ENCODE results near the gene GNMT. TPM values are rescaled to one million over a fixed set of nuclear protein-coding genes. Genes with fewer than 3 reads are reported as not detected.

Gene GNMT
- total RNA-seq, 2 experiments from 2014 or later: 1.2 to 2.1 TPM

GRCh38 chr6:42978487-42978838 lies 17.9 kb downstream of the GNMT start:
- H3K4me1 Mint-ChIP-seq (ENCODE audit: low read depth): peaks cover 42% of the 10 kb centered on the region
- DNase-seq (no peak), ATAC-seq (ENCODE audit: poor library complexity) (no peak)
- ChIA-PET CTCF (interaction anchor here (1.1 to 1.6 kb wide), 2 partner anchors 49 to 76 kb away, joined by 4 read pairs; partner anchors contain the start of gene CNPY3), POLR2A (interaction anchor here (0.7 to 3.9 kb wide), 29 partner anchors 8 to 1039 kb away, joined by 3 to 135 read pairs (median 6); partner anchors contain the start of genes ABCC10, BICRAL, CNPY3 and CUL7)
- TF ChIP-seq, protein P1, sequence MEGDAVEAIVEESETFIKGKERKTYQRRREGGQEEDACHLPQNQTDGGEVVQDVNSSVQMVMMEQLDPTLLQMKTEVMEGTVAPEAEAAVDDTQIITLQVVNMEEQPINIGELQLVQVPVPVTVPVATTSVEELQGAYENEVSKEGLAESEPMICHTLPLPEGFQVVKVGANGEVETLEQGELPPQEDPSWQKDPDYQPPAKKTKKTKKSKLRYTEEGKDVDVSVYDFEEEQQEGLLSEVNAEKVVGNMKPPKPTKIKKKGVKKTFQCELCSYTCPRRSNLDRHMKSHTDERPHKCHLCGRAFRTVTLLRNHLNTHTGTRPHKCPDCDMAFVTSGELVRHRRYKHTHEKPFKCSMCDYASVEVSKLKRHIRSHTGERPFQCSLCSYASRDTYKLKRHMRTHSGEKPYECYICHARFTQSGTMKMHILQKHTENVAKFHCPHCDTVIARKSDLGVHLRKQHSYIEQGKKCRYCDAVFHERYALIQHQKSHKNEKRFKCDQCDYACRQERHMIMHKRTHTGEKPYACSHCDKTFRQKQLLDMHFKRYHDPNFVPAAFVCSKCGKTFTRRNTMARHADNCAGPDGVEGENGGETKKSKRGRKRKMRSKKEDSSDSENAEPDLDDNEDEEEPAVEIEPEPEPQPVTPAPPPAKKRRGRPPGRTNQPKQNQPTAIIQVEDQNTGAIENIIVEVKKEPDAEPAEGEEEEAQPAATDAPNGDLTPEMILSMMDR (IDR thresholded peaks at IDR 0.05): no peak
- H3K9me3 Mint-ChIP-seq: no peaks in the 10 kb centered on the region
- peaks cover 8% of the 10 kb centered on the region for H3K36me3 ChIP-seq (ENCODE audit: insufficient read depth, low read length)
- H3K27ac ChIP-seq (ENCODE audit: low read depth in 1 of 2, low read length in 2 of 2): peak overlapping the region; percentile 66 to 83
- intact Hi-C loops (cut with DNase I, micrococcal nuclease): loop anchor here (2.0 to 5.0 kb wide), 3 partner anchors 50 to 450 kb away; partner anchors contain the start of genes CUL7 (in 2 of the 2) and CNPY3 (in 1 of the 2)
- peaks cover 22% of the 10 kb centered on the region for H3K36me3 Mint-ChIP-seq (ENCODE audit: low read depth)
- H3K9me3 ChIP-seq (ENCODE audit: control insufficient read depth in 1 of 2, insufficient read depth in 1 of 2, low read length in 2 of 2): no peaks in the 10 kb centered on the region
- peak overlapping the region; percentile 91 for H3K4me3 Mint-ChIP-seq
- H3K27ac Mint-ChIP-seq: peak overlapping the region; percentile 89
- peak overlapping the region; percentile 85 for H3K4me3 ChIP-seq (ENCODE audit: low read length)
- no peaks in the 10 kb centered on the region for H3K27me3 ChIP-seq (ENCODE audit: control insufficient read depth in 1 of 2, insufficient read depth in 2 of 2, low read length in 2 of 2)
- peaks cover 45% of the 10 kb centered on the region for H3K4me1 ChIP-seq (ENCODE audit: insufficient read depth, low read length)
- no peaks in the 10 kb centered on the region for H3K27me3 Mint-ChIP-seq

GRCh38 chr6:42978839-42979522 lies 18.4 kb downstream of the GNMT start, which contains the start of gene PEX6:
TSS of gene PEX6 (minus strand) at chr6:42979181. CDS start at chr6:42979150, 31 bp downstream.
- intact Hi-C loops (cut with DNase I, micrococcal nuclease): loop anchor here (1.0 to 5.0 kb wide), 5 partner anchors 34 to 450 kb away; partner anchors contain the start of genes CNPY3 (in 2 of the 2), CUL7 (in 2 of the 2) and MEA1 (in 1 of the 2)
- TF ChIP-seq, protein P1 (IDR thresholded peaks at IDR 0.05): no peak
- DNase-seq: peak; percentile 81 to 98 (median 93)
- Mint-ChIP-seq H3K9me3 (no peaks in the 10 kb centered on the region), H3K4me3 (peak within 1 kb of the TSS; percentile 95), H3K27me3 (no peaks in the 10 kb centered on the region), H3K4me1 (ENCODE audit: low read depth) (peaks cover 47% of the 10 kb centered on the region), H3K36me3 (ENCODE audit: low read depth) (peaks cover 22% of the 10 kb centered on the region), H3K27ac (peak within 1 kb of the TSS; percentile 97)
- Histone ChIP-seq H3K9me3 (ENCODE audit: control insufficient read depth in 1 of 2, insufficient read depth in 1 of 2, low read length in 2 of 2) (no peaks in the 10 kb centered on the region), H3K4me1 (ENCODE audit: insufficient read depth, low read length) (peaks cover 50% of the 10 kb centered on the region), H3K27ac (ENCODE audit: low read depth in 1 of 2, low read length in 2 of 2) (peak within 1 kb of the TSS; percentile 83 to 85), H3K36me3 (ENCODE audit: insufficient read depth, low read length) (peaks cover 6% of the 10 kb centered on the region), H3K4me3 (ENCODE audit: low read length) (peak within 1 kb of the TSS; percentile 85), H3K27me3 (ENCODE audit: control insufficient read depth in 1 of 2, insufficient read depth in 2 of 2, low read length in 2 of 2) (no peaks in the 10 kb centered on the region)
- ATAC-seq (ENCODE audit: poor library complexity): peak; percentile 94
- POLR2A ChIA-PET: interaction anchor here (0.7 to 3.9 kb wide), 37 partner anchors 8 to 1268 kb away, joined by 3 to 135 read pairs (median 5); partner anchors contain the start of genes ABCC10, BICRAL, CNPY3 and CUL7
- CTCF ChIA-PET: interaction anchor here (0.7 to 1.6 kb wide), 4 partner anchors 9 to 77 kb away, joined by 3 to 4 read pairs (median 4); partner anchors contain the start of genes CNPY3 and MEA1

- Histone ChIP-seq H3K9me3 (ENCODE audit: control insufficient read depth in 1 of 2, insufficient read depth in 1 of 2, low read length in 2 of 2) (no peaks in the 10 kb centered on the region), H3K4me3 (ENCODE audit: low read length) (peak overlapping the region; percentile 85), H3K27me3 (ENCODE audit: control insufficient read depth in 1 of 2, insufficient read depth in 2 of 2, low read length in 2 of 2) (no peaks in the 10 kb centered on the region), H3K36me3 (ENCODE audit: insufficient read depth, low read length) (peaks cover 6% of the 10 kb centered on the region), H3K4me1 (ENCODE audit: insufficient read depth, low read length) (peaks cover 50% of the 10 kb centered on the region), H3K27ac (ENCODE audit: low read depth in 1 of 2, low read length in 2 of 2) (peak overlapping the region; percentile 83 to 85)
- peaks cover 52% of the 10 kb centered on the region for H3K4me1 Mint-ChIP-seq (ENCODE audit: low read depth)
- peak overlapping the region; percentile 95 for H3K4me3 Mint-ChIP-seq
- ATAC-seq (ENCODE audit: poor library complexity): peak; percentile 16
- H3K27ac Mint-ChIP-seq: peak overlapping the region; percentile 97
- CTCF ChIA-PET: interaction anchor here (0.7 to 1.6 kb wide), 4 partner anchors 8 to 78 kb away, joined by 3 to 4 read pairs (median 4); partner anchors contain the start of genes CNPY3 and MEA1
- no peaks in the 10 kb centered on the region for H3K27me3 Mint-ChIP-seq
- H3K9me3 Mint-ChIP-seq: no peaks in the 10 kb centered on the region
- POLR2A ChIA-PET: interaction anchor here (0.7 to 3.9 kb wide), 34 partner anchors 9 to 1267 kb away, joined by 3 to 135 read pairs (median 6); partner anchors contain the start of genes ABCC10, BICRAL, CNPY3 and CUL7
- TF ChIP-seq, protein P1 (IDR thresholded peaks at IDR 0.05): no peak
- intact Hi-C loops (cut with DNase I, micrococcal nuclease): loop anchor here (1.0 to 5.0 kb wide), 5 partner anchors 34 to 449 kb away; partner anchors contain the start of genes CNPY3 (in 2 of the 2), CUL7 (in 2 of the 2) and MEA1 (in 1 of the 2)
- peaks cover 21% of the 10 kb centered on the region for H3K36me3 Mint-ChIP-seq (ENCODE audit: low read depth)
- DNase-seq: peak in 5 of 14 experiments; percentile 1 to 35 (median 8)
Observed at GRCh38 chr6:42979523-42980177, 19.1 kb downstream of the GNMT start.

Measured in CD4-positive, alpha-beta T cell (primary cell).